ENCODE results near the gene SIX2.

SIX2 gene

GRCh38 chr2:45000921-45001868, 8.1 kb downstream of the SIX2 start:
- TF ChIP-seq NFIC (IDR thresholded peaks at IDR 0.05), result no peak
- no peak for TF ChIP-seq TEAD4 (IDR thresholded peaks at IDR 0.05)
- no peak for TF ChIP-seq ZBTB7A (IDR thresholded peaks at IDR 0.05; ENCODE audit: low read depth)
- no peak for TF ChIP-seq TCF12 (IDR thresholded peaks at IDR 0.05; ENCODE audit: low read depth)
- TF ChIP-seq FOXM1 (IDR thresholded peaks at IDR 0.05; ENCODE audit: borderline replicate concordance, low read depth), result no peak
- TF ChIP-seq, protein P1, sequence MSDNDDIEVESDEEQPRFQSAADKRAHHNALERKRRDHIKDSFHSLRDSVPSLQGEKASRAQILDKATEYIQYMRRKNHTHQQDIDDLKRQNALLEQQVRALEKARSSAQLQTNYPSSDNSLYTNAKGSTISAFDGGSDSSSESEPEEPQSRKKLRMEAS (IDR thresholded peaks at IDR 0.05), result no peak
- no peak for TF ChIP-seq EGR1 (IDR thresholded peaks at IDR 0.05)
- TF ChIP-seq, protein P2, sequence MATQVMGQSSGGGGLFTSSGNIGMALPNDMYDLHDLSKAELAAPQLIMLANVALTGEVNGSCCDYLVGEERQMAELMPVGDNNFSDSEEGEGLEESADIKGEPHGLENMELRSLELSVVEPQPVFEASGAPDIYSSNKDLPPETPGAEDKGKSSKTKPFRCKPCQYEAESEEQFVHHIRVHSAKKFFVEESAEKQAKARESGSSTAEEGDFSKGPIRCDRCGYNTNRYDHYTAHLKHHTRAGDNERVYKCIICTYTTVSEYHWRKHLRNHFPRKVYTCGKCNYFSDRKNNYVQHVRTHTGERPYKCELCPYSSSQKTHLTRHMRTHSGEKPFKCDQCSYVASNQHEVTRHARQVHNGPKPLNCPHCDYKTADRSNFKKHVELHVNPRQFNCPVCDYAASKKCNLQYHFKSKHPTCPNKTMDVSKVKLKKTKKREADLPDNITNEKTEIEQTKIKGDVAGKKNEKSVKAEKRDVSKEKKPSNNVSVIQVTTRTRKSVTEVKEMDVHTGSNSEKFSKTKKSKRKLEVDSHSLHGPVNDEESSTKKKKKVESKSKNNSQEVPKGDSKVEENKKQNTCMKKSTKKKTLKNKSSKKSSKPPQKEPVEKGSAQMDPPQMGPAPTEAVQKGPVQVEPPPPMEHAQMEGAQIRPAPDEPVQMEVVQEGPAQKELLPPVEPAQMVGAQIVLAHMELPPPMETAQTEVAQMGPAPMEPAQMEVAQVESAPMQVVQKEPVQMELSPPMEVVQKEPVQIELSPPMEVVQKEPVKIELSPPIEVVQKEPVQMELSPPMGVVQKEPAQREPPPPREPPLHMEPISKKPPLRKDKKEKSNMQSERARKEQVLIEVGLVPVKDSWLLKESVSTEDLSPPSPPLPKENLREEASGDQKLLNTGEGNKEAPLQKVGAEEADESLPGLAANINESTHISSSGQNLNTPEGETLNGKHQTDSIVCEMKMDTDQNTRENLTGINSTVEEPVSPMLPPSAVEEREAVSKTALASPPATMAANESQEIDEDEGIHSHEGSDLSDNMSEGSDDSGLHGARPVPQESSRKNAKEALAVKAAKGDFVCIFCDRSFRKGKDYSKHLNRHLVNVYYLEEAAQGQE (IDR thresholded peaks at IDR 0.05; ENCODE audit: low read depth), result no peak
- no peak for TF ChIP-seq CEBPB (IDR thresholded peaks at IDR 0.05)
- no peak for TF ChIP-seq CREB1 (IDR thresholded peaks at IDR 0.05; ENCODE audit: low read depth)
- no peak for TF ChIP-seq TAF1 (IDR thresholded peaks at IDR 0.05; ENCODE audit: low read depth)
- TF ChIP-seq YY1 (IDR thresholded peaks at IDR 0.05; ENCODE audit: low read depth), result no peak

DNA sequence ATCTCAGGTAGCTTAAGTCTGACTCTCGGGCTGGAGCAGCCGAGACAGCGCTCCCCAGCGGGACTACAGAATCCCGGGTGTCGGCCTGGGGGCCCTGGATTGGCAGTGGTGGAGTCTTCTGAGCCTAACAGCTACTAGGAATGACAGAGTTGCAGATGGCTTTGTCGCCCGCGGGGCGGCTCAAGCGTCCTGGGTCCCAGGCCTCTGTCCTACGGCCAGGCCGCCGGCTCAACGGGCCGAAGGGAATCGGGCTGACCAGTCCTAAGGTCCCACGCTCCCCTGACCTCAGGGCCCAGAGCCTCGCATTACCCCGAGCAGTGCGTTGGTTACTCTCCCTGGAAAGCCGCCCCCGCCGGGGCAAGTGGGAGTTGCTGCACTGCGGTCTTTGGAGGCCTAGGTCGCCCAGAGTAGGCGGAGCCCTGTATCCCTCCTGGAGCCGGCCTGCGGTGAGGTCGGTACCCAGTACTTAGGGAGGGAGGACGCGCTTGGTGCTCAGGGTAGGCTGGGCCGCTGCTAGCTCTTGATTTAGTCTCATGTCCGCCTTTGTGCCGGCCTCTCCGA, 8.8 kb downstream of the SIX2 start:
- TF ChIP-seq TEAD4 (IDR thresholded peaks at IDR 0.05) (no peak), ZBTB7A (IDR thresholded peaks at IDR 0.05; ENCODE audit: low read depth) (no peak)

DNA sequence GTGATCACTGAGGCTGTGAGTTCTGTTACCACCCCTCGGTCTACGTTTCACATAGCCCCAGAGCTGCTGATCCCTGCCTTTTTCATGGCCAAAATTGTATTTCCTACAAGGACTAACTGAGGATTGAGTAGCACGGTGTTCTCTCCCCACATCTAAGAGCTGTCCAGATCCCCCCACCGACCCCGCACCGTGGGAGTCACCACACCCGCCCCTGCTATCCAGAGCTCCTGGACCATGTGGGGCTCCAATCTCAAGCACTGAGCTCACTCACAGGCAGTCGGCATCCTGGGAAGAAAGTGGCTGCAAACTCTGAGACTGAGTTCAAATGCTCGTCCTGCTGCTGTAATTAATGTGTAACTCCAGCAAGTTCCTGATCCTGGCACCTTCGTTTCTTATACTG, 9.7 kb downstream of the SIX2 start:
- TF ChIP-seq TCF12 (IDR thresholded peaks at IDR 0.05; ENCODE audit: low read depth), result no peak

DNA sequence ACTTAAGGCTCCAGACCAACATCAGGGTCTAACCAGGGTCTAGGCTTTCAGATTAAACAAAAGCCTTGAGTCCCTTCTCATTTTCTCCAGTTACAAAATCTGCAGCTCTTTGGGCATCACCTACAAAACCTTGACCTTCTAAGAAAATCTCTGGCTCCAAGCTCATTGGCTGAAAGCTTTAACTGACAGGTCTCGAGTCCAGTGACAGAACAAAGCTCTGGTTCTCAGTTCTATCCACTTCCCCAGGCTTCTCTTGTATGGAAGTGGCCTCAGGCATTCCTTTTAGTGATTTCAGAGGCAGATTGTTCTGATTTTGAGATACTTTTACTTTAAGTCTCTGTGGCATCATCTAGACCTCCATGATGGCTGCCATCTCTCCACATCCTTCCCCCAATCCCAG, 11.3 kb downstream of the SIX2 start:
- TF ChIP-seq RAD21 (IDR thresholded peaks at IDR 0.05; ENCODE audit: low read depth), result no peak
- no peak for TF ChIP-seq FOXM1 (IDR thresholded peaks at IDR 0.05; ENCODE audit: borderline replicate concordance, low read depth)
- TF ChIP-seq EP300 (IDR thresholded peaks at IDR 0.05; ENCODE audit: borderline replicate concordance), result no peak
- no peak for TF ChIP-seq NFIC (IDR thresholded peaks at IDR 0.05)
- TF ChIP-seq, protein P2 (IDR thresholded peaks at IDR 0.05; ENCODE audit: low read depth), result no peak
- no peak for TF ChIP-seq TEAD4 (IDR thresholded peaks at IDR 0.05)
- no peak for TF ChIP-seq TAF1 (IDR thresholded peaks at IDR 0.05; ENCODE audit: low read depth)

DNA sequence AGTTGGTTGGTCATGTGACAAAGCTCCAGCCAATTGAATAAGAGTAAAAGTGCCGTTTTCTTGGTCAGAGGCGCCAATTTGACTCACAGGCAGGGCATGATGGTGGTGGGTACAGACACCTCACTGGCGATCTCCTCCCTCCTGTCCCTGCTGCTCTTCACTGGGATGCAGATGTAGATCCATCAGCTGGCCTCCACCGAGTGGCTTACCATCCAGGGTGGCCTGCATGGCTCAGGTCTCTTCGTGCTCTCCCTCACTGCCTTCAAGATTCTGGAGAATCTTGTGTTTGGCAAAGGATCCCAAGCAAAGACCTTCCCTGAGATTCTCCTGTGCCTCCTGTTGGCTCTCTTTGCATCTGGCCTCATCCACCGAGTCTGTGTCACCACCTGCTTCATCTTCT, 12.9 kb downstream of the SIX2 start:
- no peak for TF ChIP-seq CREB1 (IDR thresholded peaks at IDR 0.05; ENCODE audit: low read depth)
- TF ChIP-seq USF1 (IDR thresholded peaks at IDR 0.05), result no peak
- no peak for TF ChIP-seq TEAD4 (IDR thresholded peaks at IDR 0.05)
- no peak for TF ChIP-seq RAD21 (IDR thresholded peaks at IDR 0.05; ENCODE audit: low read depth)
- TF ChIP-seq EP300 (IDR thresholded peaks at IDR 0.05; ENCODE audit: borderline replicate concordance), result no peak
- TF ChIP-seq EGR1 (IDR thresholded peaks at IDR 0.05), result no peak
- no peak for TF ChIP-seq YY1 (IDR thresholded peaks at IDR 0.05; ENCODE audit: low read depth)
- TF ChIP-seq, protein P1 (IDR thresholded peaks at IDR 0.05), result no peak
- TF ChIP-seq TCF12 (IDR thresholded peaks at IDR 0.05; ENCODE audit: low read depth), result no peak
- TF ChIP-seq TAF1 (IDR thresholded peaks at IDR 0.05; ENCODE audit: low read depth), result no peak
- TF ChIP-seq CEBPB (IDR thresholded peaks at IDR 0.05), result no peak
- TF ChIP-seq FOXM1 (IDR thresholded peaks at IDR 0.05; ENCODE audit: borderline replicate concordance, low read depth), result no peak
- no peak for TF ChIP-seq ZBTB7A (IDR thresholded peaks at IDR 0.05; ENCODE audit: low read depth)
- TF ChIP-seq NFIC (IDR thresholded peaks at IDR 0.05), result no peak
- TF ChIP-seq, protein P2 (IDR thresholded peaks at IDR 0.05; ENCODE audit: low read depth), result no peak

Measured in Ishikawa (cell line).